ENCODE data around the gene LTBP1. TPM values are rescaled to one million over a fixed set of nuclear protein-coding genes. Genes with fewer than 3 reads are reported as not detected.

LTBP1 gene
- total RNA-seq, 2 donors from 2014 or later = 19.4 to 23.1 TPM

DNA sequence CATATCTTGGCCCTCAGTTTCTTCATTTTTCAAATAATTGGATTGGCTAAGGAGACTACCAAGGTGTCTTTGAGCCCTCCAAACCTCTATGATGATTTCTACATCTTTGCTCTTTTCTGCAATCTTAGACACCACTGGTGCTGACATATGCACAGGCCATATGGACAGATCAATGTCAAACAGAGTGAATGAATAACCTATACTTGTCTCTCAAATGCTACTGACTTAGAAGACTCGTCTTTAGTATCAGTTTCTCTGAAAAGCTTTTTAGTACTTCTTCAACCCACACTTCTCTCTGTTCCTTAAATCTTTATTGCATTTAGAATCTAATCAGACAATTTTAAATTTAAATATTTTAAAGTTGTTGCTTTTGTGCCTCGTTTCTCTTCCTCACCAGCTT, 258.2 kb downstream of the LTBP1 start:
- Histone ChIP-seq H3K4me3 (no peak overlapping the region), H3K9me3 (no peaks in the 10 kb centered on the region), H3K27ac (no peak overlapping the region), H3K36me3 (no peaks in the 10 kb centered on the region), H3K9ac (ENCODE audit: low read depth in 2 of 2, low read length in 2 of 2) (no peak overlapping the region), H3K27me3 (no peaks in the 10 kb centered on the region), H3K4me1 (no peaks in the 10 kb centered on the region)
- intact Hi-C loops (cut with DNase I) = no loop called here
- no peak for TF ChIP-seq CTCF (IDR thresholded peaks at IDR 0.05)
- DNase-seq = no peak

DNA sequence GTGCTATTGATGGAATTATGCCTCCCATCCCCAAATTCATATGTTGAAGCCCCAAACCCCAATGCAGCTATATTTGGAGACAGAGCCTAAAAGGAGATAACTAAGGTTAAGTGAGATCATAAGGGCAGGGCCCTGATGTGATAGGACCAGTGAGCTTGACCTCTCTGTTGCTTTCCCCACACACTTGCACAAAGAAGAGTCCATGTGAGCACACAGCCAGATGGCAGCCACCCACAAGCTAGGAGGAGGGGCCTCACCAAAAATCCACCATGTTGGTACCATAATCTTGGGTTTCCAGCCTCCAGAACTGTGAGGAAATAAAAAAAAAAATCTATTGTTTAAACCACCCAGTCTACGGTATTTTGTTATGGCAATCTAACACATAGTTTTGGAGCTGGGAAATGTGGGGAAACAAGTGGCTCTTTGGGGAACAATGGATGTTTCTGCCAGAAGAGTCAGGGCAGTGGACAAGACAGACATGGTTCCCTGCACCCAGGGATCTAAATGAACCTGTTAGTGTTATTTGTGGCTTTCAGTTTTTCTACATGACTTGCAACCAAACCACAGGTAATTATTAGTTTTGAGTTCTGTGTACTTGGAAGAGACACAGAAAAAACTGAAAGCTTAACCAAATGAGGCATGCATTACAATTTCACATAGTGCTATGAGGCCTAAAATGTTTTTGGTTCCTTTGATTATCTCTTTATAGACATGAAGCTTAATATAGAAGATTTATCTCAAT, 259.1 kb downstream of the LTBP1 start:
- no peak for TF ChIP-seq CTCF (IDR thresholded peaks at IDR 0.05)
- H3K4me3 ChIP-seq = no peak overlapping the region
- no peaks in the 10 kb centered on the region for H3K4me1 ChIP-seq
- intact Hi-C loops (cut with DNase I) = no loop called here
- no peak overlapping the region for H3K9ac ChIP-seq (ENCODE audit: low read depth in 2 of 2, low read length in 2 of 2)
- H3K36me3 ChIP-seq = no peaks in the 10 kb centered on the region
- H3K27me3 ChIP-seq = no peaks in the 10 kb centered on the region
- H3K9me3 ChIP-seq = no peaks in the 10 kb centered on the region
- H3K27ac ChIP-seq = no peak overlapping the region
- no peak for DNase-seq

DNA sequence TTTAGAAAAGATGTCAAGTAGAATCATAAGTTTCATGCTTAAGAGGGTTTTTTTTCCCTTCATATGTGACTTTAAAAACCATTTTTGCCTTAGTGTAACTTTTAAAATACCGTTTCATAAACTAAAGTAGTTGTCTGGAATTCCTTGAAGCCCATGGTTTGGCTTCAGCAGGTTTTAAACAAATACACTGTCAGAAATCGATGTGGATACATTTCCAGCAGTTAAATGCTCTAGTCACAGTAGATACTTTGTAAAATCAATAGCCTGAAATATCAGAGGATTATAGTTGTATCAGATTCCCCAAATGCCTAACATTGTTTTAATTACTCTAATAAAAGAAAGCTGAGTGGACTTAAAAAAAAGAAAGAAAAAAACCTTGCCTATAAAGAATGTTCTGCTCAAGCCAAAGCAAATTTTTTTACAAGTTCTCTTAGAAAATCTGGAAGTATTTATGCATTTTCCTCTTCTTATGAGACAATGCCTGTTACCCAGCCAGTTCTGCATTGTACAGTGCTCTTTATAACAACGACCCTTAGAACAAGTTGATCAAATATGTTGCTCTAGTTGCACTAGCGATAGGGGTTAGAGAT, 260.5 kb downstream of the LTBP1 start:
- Histone ChIP-seq H3K27ac (no peak overlapping the region), H3K4me3 (no peak overlapping the region), H3K27me3 (no peaks in the 10 kb centered on the region), H3K9ac (ENCODE audit: low read depth in 2 of 2, low read length in 2 of 2) (no peak overlapping the region), H3K4me1 (no peaks in the 10 kb centered on the region), H3K9me3 (no peaks in the 10 kb centered on the region), H3K36me3 (no peaks in the 10 kb centered on the region)
- DNase-seq = no peak
- intact Hi-C loops (cut with DNase I) = no loop called here
- no peak for TF ChIP-seq CTCF (IDR thresholded peaks at IDR 0.05)

DNA sequence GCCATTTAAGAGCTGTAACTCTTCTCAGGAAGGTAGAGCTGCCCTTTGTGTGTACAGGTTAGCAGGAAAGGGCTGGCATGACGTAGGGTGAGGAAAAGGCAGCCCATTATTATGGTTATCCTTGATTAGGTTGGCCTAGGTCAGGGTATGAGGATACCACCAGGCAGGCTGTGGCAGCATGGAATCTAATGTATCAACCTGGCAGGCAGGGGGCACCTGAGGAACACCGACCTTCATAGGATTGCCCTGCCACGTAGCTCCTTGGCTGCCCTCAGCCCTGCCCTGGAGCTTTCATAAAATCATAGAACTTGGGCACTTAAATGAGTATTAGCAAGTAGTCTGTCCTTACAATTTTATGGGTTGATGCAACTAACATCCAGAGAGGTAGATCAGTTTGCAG, 261.6 kb downstream of the LTBP1 start:
- no peaks in the 10 kb centered on the region for H3K4me1 ChIP-seq
- H3K27ac ChIP-seq = no peak overlapping the region
- no peak for TF ChIP-seq CTCF (IDR thresholded peaks at IDR 0.05)
- no peaks in the 10 kb centered on the region for H3K36me3 ChIP-seq
- no peak overlapping the region for H3K9ac ChIP-seq (ENCODE audit: low read depth in 2 of 2, low read length in 2 of 2)
- DNase-seq = no peak
- H3K4me3 ChIP-seq = no peak overlapping the region
- no peaks in the 10 kb centered on the region for H3K9me3 ChIP-seq
- no peaks in the 10 kb centered on the region for H3K27me3 ChIP-seq
- intact Hi-C loops (cut with DNase I) = no loop called here

GRCh38 chr2:33209976-33210375, 263.2 kb downstream of the LTBP1 start:
- Histone ChIP-seq H3K27ac (no peak overlapping the region), H3K36me3 (no peaks in the 10 kb centered on the region), H3K4me3 (no peak overlapping the region), H3K27me3 (no peaks in the 10 kb centered on the region), H3K4me1 (no peaks in the 10 kb centered on the region), H3K9me3 (no peaks in the 10 kb centered on the region), H3K9ac (ENCODE audit: low read depth in 2 of 2, low read length in 2 of 2) (no peak overlapping the region)
- intact Hi-C loops (cut with DNase I) = no loop called here
- no peak for TF ChIP-seq CTCF (IDR thresholded peaks at IDR 0.05)
- DNase-seq = no peak
